Ovary (tissue), 3 donors: ENCODE results near the gene DOP1B.
A peak's percentile ranks its signal among the peaks of the same experiment; 100 is the strongest.

Experiments used
- CTCF ChIP-seq, 3 donors: fragments of 450-650 bp in 2 of 3; fragments of 200-600 bp in 1 of 3; IDR thresholded peaks; one replicate each; pipeline versions ENCODE4 v1.5.1 to v1.8.0; 2016 to 2022; ENCODE audit warnings: antibody characterized with exemption in 3 of 3, mild to moderate bottlenecking in 1 of 3
- POLR2A ChIP-seq: fragments of 450-650 bp; IDR thresholded peaks from one replicate; pipeline ENCODE4 v1.6.1; 2017; ENCODE audit warnings: antibody characterized with exemption, mild to moderate bottlenecking, moderate library complexity
- donor health status: DM: no; HTN: no; CAD: no.

GRCh38 chr21:36156815-36157670 lies at the start of gene DOP1B:
- TF ChIP-seq CTCF (IDR thresholded peaks at IDR 0.05) (no peak), POLR2A (peak; percentile 30)
